ENCODE data around the gene LAMA3.

DNA sequence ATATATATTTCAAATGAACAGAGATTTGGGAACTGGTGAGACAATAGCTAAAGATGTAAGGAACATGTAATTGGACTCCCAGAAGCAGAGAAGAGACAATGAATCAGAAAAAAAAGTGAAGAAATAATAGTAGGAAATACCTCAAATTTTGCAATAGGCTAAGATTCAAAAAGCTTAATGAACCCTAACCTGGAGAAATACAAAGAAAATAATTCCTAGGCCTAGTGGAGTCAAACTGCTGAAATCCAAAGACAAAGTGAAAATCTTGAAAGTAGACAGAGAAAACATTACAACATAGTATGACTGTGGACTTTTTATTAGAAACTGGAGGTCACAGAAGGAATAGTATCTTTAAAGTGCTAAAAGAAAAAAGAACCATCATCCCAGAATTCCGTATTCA, 76.7 kb downstream of the LAMA3 start:
- no peak for TF ChIP-seq ZNF133 (tag by site-specific recombination; IDR thresholded peaks at IDR 0.05)
- TF ChIP-seq, protein P1, sequence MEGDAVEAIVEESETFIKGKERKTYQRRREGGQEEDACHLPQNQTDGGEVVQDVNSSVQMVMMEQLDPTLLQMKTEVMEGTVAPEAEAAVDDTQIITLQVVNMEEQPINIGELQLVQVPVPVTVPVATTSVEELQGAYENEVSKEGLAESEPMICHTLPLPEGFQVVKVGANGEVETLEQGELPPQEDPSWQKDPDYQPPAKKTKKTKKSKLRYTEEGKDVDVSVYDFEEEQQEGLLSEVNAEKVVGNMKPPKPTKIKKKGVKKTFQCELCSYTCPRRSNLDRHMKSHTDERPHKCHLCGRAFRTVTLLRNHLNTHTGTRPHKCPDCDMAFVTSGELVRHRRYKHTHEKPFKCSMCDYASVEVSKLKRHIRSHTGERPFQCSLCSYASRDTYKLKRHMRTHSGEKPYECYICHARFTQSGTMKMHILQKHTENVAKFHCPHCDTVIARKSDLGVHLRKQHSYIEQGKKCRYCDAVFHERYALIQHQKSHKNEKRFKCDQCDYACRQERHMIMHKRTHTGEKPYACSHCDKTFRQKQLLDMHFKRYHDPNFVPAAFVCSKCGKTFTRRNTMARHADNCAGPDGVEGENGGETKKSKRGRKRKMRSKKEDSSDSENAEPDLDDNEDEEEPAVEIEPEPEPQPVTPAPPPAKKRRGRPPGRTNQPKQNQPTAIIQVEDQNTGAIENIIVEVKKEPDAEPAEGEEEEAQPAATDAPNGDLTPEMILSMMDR (tag by site-specific recombination; IDR thresholded peaks at IDR 0.05): no peak
- no peak for TF ChIP-seq MYNN (tag by site-specific recombination; IDR thresholded peaks at IDR 0.05; ENCODE audit: borderline replicate concordance)
- TF ChIP-seq ZNF311 (tag by site-specific recombination; IDR thresholded peaks at IDR 0.05; ENCODE audit: borderline replicate concordance): no peak
